Right kidney (tissue), 1 donor: ENCODE measurements around the gene MAML3.

Experiments
- DNase-seq: peaks from one replicate; pipeline ENCODE4 v3.0.0-alpha.2; 2016

Gene MAML3

DNA sequence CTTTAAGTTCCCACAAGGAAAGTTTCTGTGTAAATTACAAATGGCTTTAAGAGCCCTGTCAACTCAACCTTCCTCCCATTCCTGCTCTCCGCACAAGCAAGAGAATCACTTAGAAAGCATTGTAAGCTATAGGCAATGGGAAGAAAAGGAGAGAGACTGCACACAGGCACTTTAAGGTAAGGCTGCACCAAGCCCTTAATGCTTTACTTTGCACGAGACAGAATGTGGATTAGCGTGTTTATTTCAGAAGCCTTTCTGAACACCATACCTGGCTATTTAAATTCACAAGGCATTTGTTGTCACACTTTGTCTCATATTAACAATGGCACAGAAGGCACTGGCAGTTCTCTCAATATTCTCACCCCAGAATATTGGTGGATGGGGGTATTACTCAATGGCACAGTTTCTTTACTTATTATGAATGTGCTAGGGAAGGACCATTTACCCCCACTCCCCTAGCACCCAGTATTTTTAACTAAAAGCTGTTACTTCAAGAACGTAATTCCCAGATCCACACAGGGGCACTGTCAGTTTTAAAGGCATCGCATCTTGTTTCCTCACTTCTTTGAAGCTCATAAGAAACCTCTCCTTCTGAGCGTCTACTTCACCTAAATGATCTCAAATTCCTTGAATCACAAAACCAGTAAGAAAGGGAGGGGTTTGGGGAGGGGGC, 150.0 kb downstream of the MAML3 start:
- peak; percentile 46 for DNase-seq

DNA sequence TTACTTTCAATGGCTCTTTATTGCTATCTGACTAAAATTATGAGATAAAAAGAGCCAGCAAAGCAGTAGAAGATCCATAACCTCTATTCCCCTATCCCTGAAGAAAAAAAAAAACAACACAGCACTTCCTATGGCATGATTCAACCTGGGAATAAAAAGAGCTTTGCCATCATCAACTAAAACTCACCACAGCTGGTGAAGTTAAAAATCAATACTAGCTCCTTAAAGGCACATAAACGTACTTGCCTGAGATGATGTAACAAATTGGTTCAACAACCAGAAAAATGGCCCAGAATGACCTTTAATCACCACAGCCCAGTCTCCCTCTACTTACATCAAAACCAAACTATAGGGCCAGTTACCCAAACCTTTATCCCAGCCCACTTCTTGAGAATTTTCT, 153.8 kb downstream of the MAML3 start:
- no peak for DNase-seq

DNA sequence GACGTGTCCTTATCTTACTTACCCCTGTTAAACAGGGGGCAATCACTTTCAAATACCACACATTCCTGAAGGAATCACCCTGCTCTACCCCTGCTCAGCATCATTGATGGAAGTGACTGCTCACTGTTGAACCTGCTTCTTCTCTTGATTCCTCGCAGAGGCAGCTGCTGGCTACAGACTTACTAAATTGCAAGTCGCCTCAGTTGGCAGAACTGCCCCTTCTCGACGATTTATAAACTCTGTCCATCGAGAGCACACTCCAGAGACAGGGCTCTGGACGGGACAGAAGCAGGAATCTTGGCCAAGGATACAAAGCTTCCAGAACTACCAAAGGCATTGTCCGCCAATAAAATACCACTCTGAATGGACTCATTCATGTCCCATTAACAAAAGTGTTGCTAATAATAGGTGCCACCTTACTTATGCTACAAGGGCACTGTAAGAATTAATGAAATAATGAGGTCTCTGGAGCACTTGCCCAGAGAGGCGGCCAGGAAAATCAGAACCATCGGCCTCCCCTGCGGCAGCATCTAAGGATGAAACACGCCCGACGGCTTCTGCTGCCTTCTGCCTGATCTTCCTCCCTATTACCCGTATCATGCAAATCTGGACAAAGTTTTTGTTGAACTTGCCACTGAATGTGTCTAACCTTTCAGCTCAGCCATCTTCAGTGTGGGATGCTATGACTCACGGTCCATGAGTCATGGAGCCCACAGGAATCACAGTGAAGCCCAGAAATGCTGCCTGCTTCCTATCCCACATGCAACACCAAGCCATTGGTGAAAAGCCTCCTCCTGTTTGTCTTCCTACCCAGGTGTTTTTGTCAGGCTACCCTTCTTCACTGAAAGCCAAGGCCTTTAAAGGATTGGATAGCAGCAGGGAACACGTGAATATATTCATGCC, 164.9 kb downstream of the MAML3 start:
- no peak for DNase-seq

DNA sequence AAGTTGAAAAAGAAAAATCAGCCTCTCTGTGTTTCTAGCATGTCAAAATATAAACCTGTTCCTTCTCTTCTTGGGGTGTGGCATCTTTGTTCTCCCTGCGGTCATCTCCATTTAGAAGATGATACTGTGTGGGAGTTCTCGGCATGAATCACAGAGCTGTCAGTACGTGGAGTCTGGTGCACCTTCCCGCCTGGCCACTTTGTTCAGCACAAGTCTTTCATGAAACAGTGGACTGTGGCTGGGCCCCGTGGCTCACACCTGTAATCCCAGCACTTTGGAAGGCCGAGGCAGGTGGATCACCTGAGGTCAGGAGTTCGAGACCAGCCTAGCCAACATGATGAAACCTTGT, 166.5 kb downstream of the MAML3 start:
- DNase-seq, result no peak

DNA sequence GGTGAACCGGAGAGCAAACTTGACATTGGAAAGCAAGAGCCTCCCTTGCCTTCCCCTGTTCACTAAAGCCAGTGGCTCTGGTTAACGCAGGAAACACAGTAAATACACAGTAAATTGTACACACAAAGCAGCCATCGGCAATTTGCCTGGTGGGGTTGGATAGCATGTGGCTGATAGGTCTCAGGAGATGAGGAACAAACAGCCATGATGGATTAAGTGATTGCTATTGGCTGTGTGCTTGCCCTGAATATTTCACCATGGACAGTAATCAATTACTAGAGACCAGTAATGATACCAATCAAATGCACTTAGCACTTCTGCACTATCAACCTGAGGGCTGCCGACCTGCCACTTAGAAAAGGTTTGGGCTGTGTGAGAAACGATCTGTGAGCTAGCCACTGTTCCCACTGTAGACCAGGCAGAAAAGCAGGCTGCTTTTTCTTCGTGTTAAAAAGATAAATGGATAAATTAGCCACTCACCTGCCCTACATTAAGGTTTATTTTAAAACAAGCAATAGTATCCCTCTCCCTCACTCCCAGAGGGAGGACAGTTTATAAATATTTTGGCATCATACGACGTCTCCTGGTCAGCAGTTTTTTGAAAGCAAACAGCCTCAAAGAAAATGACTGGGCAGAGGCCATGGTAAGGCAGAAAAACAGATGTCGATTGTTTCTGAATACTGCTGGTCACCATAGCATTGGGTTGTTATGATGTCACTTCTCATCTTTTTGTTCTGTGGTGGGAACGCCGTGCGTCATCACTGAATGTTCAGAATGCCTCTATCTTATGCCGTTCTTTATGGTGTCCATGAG, 167.1 kb downstream of the MAML3 start:
- no peak for DNase-seq

DNA sequence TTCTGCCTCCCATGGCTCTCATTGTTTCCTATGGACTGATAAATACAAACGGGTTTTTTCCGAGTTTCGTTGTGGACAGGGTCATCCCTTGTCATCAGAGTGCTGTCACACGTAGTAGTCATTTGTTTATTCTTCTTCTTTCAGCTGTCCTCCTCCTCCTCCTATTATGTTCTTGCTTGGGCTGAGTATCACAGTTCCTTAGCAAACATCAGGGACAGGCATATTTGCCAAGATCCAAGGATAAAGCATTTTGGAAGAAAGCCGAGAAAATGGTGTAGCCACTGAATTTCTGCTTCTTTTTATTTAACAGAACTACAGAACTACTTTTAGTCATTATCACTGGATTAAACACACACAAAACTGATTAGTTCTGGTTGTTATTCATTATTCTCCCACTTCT, 167.9 kb downstream of the MAML3 start:
- DNase-seq, result no peak

DNA sequence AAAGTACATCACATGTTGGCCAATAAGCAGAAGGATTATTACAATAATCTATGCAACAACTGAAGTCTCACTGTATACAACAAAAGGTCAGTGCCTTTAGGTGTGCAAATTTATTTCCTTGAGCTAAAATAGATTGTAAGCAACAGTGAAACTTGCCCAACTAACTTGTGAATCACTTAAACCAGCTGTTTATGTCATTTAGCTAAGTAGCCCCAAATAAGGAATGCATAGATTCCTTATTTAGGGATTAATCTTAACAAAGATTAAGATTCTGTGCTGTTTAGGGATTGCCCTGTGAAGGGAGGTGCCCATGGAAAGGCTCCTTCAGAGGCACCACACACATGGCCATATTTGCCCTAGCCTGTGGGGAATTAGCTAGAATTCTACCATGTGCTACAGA, 168.6 kb downstream of the MAML3 start:
- DNase-seq, result no peak

DNA sequence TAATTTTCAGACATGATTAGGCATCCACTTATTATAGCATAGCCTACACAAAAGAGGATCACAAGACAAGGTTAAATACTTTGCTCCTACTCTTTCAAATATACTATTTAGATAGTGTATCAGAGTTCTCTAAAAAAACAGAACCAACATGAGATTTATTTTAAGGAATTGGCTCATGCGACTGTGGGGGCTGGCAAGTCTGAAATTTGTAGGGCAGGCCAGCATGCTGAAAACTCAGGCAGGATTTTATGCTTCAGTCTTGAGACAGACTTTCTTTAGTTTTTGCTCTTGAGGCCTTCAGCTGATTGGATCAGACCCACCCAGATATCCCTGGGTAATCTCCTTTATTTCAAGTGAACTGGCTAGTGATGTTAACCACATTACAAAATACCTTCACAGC, 169.5 kb downstream of the MAML3 start:
- no peak for DNase-seq

DNA sequence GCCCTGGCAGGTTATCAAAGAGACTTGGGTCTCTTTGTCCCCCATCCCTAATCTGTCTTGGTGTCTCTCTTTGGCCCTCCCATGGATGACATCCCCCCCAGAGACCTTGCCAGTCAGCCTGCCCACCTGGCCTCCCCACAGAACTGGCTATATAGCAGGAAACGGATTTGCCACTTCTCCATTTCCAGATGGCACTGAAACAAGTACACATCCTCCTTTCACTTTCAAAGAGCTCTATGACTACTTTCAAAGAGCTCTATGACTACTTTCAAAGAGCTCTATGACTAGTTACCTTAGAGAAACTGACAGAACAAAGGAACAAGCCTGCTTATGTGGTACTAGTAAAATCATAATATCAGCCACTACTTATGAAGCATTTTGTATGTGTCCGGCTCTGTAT, 175.3 kb downstream of the MAML3 start:
- no peak for DNase-seq

DNA sequence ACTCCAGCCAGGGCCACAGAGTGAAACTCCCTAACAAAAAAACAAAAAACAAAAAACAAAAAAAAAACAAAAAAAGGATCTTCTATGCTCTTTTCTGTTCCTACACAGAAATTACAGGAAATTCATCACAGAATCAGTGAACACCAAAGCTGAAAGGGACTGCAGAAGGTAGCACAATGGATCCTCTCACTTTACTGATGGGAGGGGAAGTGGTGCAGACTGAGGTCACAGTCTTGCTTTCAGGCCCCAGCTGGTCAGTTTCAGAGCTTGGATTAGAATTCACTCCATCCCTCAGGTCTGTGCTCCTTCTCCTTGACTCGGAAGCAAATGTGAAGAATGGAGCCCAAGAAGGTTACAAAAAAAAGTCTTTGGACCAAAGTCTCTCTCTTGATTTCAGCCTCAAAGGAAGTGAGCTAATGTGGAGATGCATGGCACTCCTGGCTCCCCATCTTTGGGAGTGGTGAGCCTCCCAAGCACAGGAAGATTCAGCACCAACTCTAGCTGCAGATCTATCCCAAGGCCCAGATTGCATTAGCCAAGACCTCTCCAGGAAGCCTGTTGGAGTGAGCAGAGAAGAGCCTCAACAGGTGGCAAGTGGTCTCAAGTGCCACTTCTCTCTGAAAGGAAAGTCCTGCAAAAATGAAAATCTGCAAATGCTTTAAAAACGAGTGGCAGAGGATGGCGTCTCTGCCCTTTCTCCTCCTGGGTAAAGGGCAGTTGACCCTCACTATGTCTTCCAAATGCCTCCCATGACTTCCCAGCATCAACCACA, 176.0 kb downstream of the MAML3 start:
- DNase-seq, result no peak

DNA sequence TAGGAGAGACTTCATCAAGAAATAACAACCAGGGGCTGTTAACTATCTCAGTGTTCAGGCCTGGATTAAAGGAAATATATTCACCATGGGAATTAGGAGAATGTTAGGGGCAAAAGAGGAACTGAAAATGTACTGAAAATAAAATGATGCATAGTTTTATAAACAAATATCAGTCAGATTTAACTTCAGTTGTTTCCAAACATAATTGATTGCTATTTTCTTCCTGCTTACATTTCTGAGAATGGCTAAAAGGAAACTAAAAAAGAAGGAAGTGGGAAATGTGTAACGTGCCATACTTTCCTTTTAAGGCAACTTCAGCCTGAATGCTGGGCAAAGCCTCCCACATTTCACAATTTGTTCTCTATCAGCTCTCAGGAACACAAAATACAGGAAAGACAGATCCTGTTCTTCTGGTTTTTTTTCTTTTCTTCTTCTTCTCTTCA, 178.1 kb downstream of the MAML3 start:
- DNase-seq, result no peak

DNA sequence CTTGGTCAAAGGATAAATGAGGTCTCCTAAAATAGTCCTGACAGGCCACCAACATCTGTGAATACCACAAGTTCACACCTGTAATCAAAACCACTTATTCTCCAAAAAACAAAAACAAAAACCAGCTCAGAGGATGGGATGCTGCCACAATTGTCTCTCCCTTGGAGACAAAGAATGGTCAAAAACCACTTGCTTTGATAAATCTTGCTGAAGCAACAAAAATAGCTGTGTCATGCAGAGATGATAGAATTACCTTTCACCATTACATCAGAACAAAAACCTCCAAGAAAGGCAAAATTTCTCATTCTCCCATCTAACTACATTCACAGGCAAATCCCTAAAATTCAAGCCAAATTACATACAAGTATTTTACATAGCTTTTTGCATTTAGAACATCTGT, 180.4 kb downstream of the MAML3 start:
- DNase-seq, result no peak

DNA sequence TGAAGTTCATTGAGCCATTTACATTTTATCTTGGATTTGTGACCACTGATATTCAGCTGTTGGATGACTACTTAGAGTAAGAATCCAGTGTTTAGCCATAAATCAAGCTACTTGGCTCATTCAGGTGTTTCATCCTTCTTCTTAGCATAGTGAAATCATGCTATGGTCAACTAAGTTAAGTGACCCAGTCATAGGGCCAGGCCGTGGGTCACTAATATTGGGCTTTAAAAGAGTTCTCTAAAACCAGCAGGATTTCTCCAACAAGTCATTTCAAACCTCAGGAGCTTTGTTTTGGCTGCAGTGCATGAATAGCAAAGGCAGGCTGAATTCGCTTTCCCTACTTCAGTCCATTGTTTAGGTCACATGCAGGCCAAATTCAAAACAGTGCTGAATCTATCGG, 181.0 kb downstream of the MAML3 start:
- no peak for DNase-seq

DNA sequence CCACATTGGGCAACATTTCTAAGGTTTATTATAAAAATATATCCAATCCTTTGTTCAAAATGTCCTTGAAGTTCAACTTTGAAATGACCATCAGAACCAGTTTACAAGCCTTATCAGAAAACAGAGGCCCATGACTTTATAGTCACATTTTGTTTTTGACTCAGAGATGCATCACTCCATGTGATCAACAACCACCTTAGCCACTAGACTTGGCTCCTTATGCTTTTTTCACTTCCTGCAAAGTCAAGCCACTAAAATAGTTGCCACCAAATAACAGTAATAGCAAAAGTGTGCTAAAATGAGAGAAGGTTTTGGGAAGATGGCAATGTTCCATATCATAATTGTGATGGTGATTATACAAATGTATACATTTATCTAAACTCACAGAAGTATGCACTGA, 181.7 kb downstream of the MAML3 start:
- no peak for DNase-seq

DNA sequence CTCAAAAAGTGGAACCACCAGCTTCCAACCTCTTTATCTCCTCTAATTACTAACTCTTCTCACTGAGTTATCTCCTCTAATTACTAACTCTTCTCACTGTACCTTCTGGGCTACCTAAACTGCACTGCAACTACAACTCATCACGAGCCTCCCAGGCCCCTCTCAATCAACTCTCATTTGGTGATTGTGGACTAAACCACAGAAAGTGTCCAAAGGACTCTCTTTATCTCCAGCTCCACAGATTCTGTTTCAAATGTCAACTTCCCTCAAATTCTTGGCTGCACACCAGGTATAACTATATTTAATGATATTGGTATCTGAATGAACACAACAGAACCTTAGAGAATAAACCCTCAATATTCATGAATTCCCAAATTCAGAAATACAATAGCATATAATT, 182.9 kb downstream of the MAML3 start:
- DNase-seq, result no peak

DNA sequence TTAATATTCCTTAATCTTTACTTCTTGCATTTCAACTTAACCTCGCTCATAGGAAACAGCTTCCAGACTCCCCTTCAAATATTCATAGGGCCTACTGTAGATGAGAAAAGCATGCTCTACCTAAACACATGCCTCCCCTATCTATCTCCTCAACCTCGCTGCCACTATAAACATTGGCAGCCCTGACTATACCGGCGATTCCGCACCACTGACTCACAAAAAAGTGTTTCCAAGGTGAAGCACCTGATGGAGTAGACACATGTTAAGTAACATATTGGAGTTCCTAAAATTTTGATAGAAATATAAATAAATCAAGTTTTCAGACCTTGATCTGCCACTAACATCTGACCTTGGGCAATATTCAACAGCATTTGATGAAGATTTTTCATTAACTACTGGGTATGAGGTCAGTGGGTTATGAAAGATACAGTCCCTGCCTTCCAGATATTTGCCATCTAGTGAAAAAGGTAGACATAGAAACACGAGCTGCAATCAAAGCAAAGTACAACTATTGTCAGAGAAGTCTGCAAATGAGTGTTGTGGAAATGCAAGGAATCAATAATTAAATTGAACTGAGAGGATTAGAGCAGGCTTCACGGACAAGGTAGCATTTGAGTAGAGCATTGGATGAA, 184.2 kb downstream of the MAML3 start:
- no peak for DNase-seq

DNA sequence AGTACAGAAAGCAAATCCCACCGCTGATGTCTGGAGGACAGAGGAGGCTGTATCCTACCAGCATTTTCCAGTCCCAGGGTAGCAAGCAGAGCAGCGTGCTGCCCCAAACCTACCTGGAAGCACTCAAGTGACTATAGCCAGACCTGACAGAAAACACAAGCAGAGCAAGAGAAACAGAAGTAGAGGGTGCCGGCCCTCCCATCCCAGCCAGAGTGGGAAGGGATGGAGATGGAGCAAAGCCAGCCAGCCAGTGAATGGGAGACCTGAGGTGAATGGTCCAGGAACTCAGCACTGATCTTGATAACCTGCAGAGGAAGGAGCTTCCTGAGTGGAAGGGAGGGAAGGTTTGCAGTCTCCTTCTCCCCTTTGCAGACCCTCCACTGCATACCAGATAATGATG, 185.2 kb downstream of the MAML3 start:
- no peak for DNase-seq

DNA sequence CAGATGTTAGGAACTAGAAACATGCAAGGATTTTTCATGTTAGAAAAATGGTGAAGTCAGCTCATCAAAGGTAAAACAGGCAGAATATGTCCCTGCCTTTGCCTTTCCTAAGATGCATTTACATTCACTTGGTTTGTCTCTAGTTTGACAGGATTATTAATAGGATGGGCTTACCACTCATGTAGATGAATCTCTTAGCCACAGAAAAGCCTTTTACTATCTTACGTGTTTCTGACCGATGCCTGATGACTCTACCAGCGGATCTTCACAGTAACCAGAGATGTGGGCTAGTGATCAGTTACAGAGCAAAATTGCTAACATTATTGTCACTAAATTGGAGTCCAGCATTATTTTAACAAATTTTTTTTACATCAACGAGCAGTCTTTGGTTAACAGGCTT, 187.6 kb downstream of the MAML3 start:
- no peak for DNase-seq

DNA sequence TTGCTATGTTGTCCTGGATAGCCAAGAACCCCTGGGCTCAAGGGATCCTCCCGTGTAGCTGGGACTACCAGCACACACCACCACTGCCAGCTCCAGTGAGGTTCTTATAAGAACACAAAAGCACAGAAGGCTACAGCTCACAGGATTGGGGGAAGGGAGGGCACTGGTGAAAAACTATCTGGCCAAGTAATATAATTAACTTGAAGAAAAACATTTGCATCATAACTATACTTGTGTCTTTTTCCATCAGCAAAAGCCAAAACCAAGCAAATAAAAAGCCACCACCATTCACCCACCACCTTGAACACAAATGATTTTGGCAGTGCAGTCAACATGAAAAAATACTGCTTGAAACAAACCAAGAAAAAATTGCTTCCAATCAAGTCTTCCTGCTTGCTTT, 188.2 kb downstream of the MAML3 start:
- no peak for DNase-seq

DNA sequence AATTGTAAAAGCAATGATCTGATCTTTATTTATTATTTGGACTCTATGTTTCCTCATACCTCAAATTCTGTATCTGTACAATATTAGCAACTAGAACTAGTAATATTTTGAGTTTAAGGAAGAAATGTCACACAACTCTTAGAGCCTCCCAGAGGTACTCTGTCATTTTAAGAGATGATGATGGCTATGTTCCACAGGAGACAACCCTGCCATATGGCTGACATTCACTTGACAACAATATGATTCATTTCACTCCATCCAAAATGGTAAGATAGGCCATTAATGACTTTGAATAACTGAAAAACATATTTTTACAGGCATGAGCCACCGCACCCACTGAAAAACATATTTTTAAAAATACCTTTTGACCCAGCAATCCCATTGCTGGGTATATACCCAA, 190.3 kb downstream of the MAML3 start:
- DNase-seq, result no peak

DNA sequence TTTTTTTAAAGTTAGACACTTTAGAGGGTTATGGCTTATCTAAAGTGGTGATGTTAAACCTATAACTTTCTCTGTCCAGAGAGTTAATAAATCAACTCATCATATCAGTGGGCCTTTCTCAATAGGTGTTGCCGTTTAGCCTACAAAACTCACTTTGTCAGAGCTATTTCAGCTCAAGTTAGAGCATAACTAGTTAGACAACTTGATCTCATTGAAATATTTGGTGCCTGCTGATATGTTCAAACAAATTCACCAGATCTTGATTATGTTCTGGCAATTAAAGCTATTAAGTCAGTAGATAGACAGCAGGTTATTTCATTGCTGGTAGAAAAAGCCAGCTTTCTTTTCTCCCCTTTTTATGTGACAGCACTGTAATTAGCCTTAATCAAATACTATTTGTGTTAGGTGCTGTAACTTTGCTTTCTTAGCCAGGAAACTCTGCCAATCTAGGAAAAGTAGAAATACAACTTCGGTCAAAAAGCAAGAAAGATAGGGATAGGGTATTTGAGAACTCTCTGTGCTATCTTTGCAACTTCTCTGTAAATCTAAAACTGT, 191.8 kb downstream of the MAML3 start:
- no peak for DNase-seq
